ENCODE measurements around the gene GEMIN7.
"Not testable (repeated sequence)": the region's sequence is repeated elsewhere in the genome, so short reads cannot be mapped to it uniquely, and the experiment has no call there.

Gene GEMIN7

GRCh38 chr19:45091031-45091923 is 12.2 kb downstream of the GEMIN7 start:
- peak; percentile 99 for DNase-seq

- peak; percentile 99 for DNase-seq
Observed at GRCh38 chr19:45092747-45093678, 14.0 kb downstream of the GEMIN7 start, which contains the start of gene PPP1R37. PPP1R37 (plus strand) TSS chr19:45093179; CDS start chr19:45093326, 147 bp downstream.

GRCh38 chr19:45094137-45094536 is 15.1 kb downstream of the GEMIN7 start:
- DNase-seq: no peak

- DNase-seq: no peak
Observed at GRCh38 chr19:45094707-45095106, 15.6 kb downstream of the GEMIN7 start.

- no peak for DNase-seq
Observed at GRCh38 chr19:45095496-45096413, 16.7 kb downstream of the GEMIN7 start.

DNA sequence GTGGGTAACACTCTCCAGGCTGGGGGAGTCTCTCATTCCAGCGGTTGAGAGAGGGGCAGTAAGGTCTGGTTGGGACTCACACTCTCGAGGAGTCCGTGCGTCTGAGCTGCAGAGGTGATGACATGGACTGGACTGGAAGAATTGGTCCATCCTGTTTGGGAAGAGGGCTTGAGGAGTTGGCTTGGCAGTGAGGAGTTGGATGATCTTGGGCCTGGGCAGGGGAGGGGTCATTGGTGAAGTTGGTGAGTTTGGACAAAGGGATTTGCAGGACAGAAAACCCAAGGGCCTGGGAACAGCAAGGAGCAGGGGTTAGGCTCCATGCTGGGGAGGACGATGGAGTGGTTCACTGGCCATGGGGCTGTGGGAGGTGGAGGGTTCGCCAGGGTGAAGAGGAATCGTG is 17.6 kb downstream of the GEMIN7 start:
- DNase-seq: no peak

DNA sequence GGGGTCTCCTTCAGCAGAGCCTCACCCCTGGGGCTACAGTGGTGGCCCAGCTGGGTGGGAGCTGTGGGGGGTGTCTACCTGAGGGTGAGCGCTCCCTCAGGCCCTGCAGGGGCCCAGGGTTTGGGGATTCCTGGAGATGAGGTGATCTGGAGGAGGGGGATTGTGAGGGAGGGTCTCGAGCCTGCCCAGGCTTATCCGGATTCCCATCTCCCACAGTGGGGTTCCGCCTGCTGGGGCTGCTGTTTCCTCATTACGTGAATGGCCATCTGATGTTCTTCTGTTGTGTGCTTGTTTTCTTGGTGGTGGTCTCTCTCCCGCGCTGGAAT is 18.4 kb downstream of the GEMIN7 start:
- DNase-seq: no peak

DNA sequence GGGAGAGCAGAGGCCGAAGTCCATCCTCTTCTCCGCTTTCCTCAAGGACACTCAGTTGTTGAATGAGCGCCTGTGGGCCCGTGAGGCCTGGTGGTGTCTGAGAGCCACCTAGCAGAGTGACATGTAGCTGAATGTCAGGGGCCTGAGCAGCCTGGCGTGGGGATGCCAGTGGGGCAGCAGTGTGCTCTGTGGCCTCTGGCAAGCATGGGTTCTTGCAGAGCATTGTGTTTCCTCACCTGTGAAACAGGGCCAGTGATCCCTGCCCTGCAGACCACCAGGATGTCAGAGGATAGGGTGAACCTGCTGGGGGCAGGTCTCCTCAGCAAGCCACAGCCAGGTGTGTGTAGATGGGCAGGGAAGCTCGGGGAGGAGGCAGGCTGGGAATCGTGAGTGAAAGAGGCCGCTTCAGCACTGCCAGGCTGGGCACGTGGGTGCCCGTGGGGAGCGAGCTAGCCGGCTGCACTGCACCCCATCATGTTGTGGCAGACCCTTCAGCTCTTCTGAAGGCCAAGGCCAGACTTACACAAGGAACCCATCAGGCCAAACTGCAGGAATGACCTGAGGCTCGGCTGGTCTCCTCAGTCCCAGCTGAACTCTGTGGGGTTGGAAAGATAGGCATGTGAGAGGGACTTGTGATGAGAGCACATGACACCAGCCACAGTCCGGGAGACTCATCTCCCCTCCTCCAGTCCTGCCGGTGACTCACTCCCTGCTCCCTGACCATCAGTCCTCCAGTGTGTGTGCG is 18.9 kb downstream of the GEMIN7 start:
- DNase-seq: peak; percentile 48

- DNase-seq: no peak
Observed at GRCh38 chr19:45098521-45099466, 19.7 kb downstream of the GEMIN7 start.

GRCh38 chr19:45099467-45100191 is 20.6 kb downstream of the GEMIN7 start:
- DNase-seq: no peak

- no peak for DNase-seq
Observed at GRCh38 chr19:45100201-45100600, 21.1 kb downstream of the GEMIN7 start.

GRCh38 chr19:45100846-45101252 is 21.8 kb downstream of the GEMIN7 start:
- DNase-seq: no peak

DNA sequence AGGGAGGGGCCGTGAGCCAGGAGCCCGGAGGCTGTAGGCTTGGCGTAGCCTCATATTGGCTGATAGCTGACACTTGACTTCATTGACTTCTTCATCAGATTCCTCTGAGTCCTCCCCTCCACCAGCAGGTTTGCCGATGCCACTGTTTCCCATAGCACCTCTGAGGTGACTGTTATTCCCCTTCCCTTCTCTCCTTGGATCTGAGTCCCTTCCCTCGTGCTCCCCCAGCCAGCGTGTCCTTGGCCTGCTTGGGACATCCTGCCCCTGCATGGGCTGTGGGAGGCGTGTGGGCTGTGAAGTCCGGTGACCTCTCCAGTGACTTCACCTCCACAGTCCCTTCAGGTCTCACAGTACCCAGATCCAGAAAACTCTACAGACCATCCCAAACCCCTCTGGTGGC is 22.7 kb downstream of the GEMIN7 start:
- no peak for DNase-seq

GRCh38 chr19:45102481-45102880 is 23.4 kb downstream of the GEMIN7 start:
- no peak for DNase-seq

DNA sequence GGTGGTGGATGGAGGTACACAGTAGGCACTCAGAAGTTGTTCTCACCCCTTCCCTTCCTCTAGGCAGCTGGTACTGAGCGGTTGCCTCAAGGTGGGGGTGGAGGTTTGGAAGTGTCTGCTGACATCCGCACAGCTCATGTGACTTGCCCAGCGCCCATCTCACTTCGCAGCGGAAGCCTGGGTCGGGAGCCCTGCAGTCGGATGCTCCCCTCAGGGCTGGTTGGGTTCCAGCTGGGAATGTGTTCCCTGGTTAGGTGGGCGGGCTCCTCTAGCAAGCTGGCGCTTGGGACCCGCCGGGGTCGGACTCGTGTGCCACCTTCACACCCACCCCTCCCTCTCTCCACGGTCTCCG is 24.1 kb downstream of the GEMIN7 start:
- DNase-seq: no peak

GRCh38 chr19:45103508-45104319 is 24.7 kb downstream of the GEMIN7 start:
- DNase-seq: no peak

- no peak for DNase-seq
Observed at GRCh38 chr19:45104658-45105349, 25.7 kb downstream of the GEMIN7 start.

DNA sequence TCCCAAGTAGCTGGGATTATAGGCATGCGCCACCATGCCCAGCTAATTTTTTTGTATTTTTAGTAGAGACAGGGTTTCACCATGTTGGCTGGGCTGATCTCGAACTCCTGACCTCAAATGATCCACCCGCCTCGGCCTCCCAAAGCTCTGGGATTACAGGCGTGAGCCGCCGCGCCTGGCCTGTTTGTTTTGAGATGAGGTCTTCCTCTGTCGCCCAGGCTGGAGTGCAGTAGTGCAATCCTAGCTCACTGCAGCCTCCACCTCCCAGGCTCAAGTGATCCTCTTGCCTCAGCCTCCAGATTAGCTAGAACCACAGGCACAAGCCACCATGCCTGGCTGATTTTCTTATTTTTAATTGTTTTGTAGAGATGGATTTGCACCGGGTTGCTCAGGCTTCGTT is 27.3 kb downstream of the GEMIN7 start:
- not testable (repeated sequence) for DNase-seq
